PC-3 (cell line): Measurements from ENCODE around the gene SEC62. TPM values are rescaled to one million over a fixed set of nuclear protein-coding genes. Genes with fewer than 3 reads are reported as not detected.

Experiments used
- total RNA-seq: library from RNA; depleted of rRNA; stranded (reverse); fragments of >200 nt; gene quantifications from 2 replicates; pipeline ENCODE4 v1.2.3, GENCODE V29; 2014; rRNA removed

Gene SEC62
- total RNA-seq, 1 experiment from 2014 or later: 31.8 TPM

Other genes with a start within 250 kb of the SEC62 start
- gene TERC, start 201.7 kb upstream of the SEC62 start, total RNA-seq: 544 and 737 TPM in 2 replicates
- 2.6 and 4.1 TPM in 2 replicates for gene ACTRT3, start 197.2 kb upstream of the SEC62 start, total RNA-seq
- 7.4 and 12.9 TPM in 2 replicates for gene MYNN, start 193.4 kb upstream of the SEC62 start, total RNA-seq
- 0.52 TPM in 1 of 2 replicates, not detected in the other for gene LRRIQ4, start 153.9 kb upstream of the SEC62 start, total RNA-seq
- 1.8 and 3.8 TPM in 2 replicates for gene LRRC34, start 153.9 kb upstream of the SEC62 start, total RNA-seq
- 0.04 TPM in 1 of 2 replicates, not detected in the other for gene LRRC31, start 96.9 kb upstream of the SEC62 start, total RNA-seq
- not detected in 2 replicates for gene SAMD7, start 55.2 kb upstream of the SEC62 start, total RNA-seq
- 13.0 and 15.7 TPM in 2 replicates for gene GPR160, start 71.2 kb downstream of the SEC62 start, total RNA-seq
- 7.5 and 16.2 TPM in 2 replicates for gene PHC3, start 214.9 kb downstream of the SEC62 start, total RNA-seq